Caco-2 (cell line): ENCODE results near the gene PFDN2. TPM values are rescaled to one million over a fixed set of nuclear protein-coding genes. Genes with fewer than 3 reads are reported as not detected.

Source experiments
- BruUV-seq: library from RNA; stranded (reverse); fragments of 400-500 nt; replicated peaks from 2 replicates; lab custom pipeline; 2021; lab: Mats Ljungman, UMichigan
- CTCF ChIA-PET: fragments of 300-600 bp; sonication (Branson Sonifier 250); formaldehyde crosslinking; loops from one replicate; lab custom pipeline; 2022; ENCODE audit warnings: antibody characterized with exemption; lab: Charles Lee
- POLR2A ChIA-PET: fragments of 300-600 bp; sonication (Branson Sonifier 250); formaldehyde crosslinking; loops from one replicate; lab custom pipeline; 2022; ENCODE audit warnings: antibody characterized with exemption; lab: Charles Lee
- DNase-seq, 2 experiments: peaks; one replicate each; pipeline versions ENCODE4 v3.0.0 to v3.0.0-alpha.2; 2020 to 2022
- H3K27me3 ChIP-seq: replicated peaks from 2 replicates; pipeline ENCODE4 v1.6.0; 2011; ENCODE audit warnings: low read length; ENCODE audit not compliant: control insufficient read depth, insufficient read depth
- H3K36me3 ChIP-seq: 2 replicates; pipeline ENCODE4 v1.5.1; 2011; ENCODE audit warnings: low read length; ENCODE audit not compliant: control insufficient read depth, insufficient read depth
- H3K4me1 ChIP-seq: fragments of 250-450 bp; sonication (Bioruptor Pico); 2 replicates; pipeline ENCODE4 v1.5.1; 2020; ENCODE audit warnings: mild to moderate bottlenecking
- H3K4me3 ChIP-seq: 2 replicates; pipeline ENCODE4 v1.5.1; 2011; ENCODE audit warnings: low read depth, mild to moderate bottlenecking, control low read depth, low read length
- H3K9me3 ChIP-seq: fragments of 250-450 bp; sonication (Bioruptor Pico); 2 replicates; pipeline ENCODE4 v1.5.1; 2020; ENCODE audit warnings: mild to moderate bottlenecking, moderate library complexity
- H3K27ac Mint-ChIP-seq: one replicate; pipeline ENCODE4 v1.8.0; 2022; ENCODE audit warnings: mixed read lengths; ENCODE audit not compliant: unreplicated experiment
- H3K27me3 Mint-ChIP-seq: one replicate; pipeline ENCODE4 v1.8.0; 2022; ENCODE audit warnings: mixed read lengths; ENCODE audit not compliant: insufficient read depth, unreplicated experiment
- H3K36me3 Mint-ChIP-seq: one replicate; pipeline ENCODE4 v1.8.0; 2022; ENCODE audit warnings: mild to moderate bottlenecking, mixed read lengths; ENCODE audit not compliant: insufficient read depth, unreplicated experiment
- H3K4me1 Mint-ChIP-seq: one replicate; pipeline ENCODE4 v1.8.0; 2022; ENCODE audit warnings: low read depth, mixed read lengths; ENCODE audit not compliant: unreplicated experiment
- H3K4me3 Mint-ChIP-seq: one replicate; pipeline ENCODE4 v1.8.0; 2022; ENCODE audit warnings: mild to moderate bottlenecking, moderate library complexity, mixed read lengths; ENCODE audit not compliant: unreplicated experiment
- H3K9me3 Mint-ChIP-seq: one replicate; pipeline ENCODE4 v1.8.0; 2022; ENCODE audit warnings: mixed read lengths; ENCODE audit not compliant: unreplicated experiment
- CTCF ChIP-seq, 2 experiments: fragments of 200-600 bp in 1 of 2; IDR thresholded peaks; 1 replicate in 1 of 2; 2 replicates in 1 of 2; pipeline versions ENCODE4 v1.5.1 to v1.8.0; 2011 to 2022; ENCODE audit warnings: antibody characterized with exemption in 1 of 2, control low read depth in 1 of 2, inconsistent platforms in 1 of 2, low read depth in 1 of 2, low read length in 1 of 2, mild to moderate bottlenecking in 1 of 2, moderate library complexity in 1 of 2; ENCODE audit not compliant: insufficient read depth in 1 of 2, severe bottlenecking in 1 of 2, unreplicated experiment in 1 of 2
- intact Hi-C: fragments of 100-400 bp; cut with micrococcal nuclease; formaldehyde crosslinking; loops from one replicate; pipeline ENCODE4 v1.10.0; 2022; ENCODE audit not compliant: unreplicated experiment
- total RNA-seq: library from RNA; stranded (reverse); gene quantifications from 2 replicates; pipeline ENCODE4 v1.2.3, GENCODE V29; 2022

PFDN2 gene
- total RNA-seq, 1 experiment from 2014 or later, result 88.0 TPM

DNA sequence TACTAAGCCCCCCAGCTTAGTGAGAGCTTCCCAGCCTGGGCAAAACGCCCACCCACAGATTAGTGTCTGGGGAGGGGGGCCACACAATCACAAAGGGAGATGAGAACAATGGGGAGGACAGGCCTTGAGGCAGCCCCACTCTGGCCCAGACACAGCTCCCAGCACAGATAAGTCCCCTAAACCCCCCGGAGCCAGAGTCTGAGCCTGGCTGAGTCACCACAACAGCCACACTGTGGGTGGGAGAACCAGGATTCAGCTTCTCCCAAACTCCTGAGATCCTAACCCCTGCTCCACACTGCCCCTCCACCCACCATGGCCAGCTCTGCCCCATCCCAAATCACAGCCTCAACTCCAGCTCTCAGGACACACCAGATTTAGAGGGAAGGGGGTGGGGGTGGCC is 32.7 kb downstream of the PFDN2 start:
- DNase-seq, result no peak
- Histone ChIP-seq H3K27me3 (no peaks in the 10 kb centered on the region), H3K9me3 (no peaks in the 10 kb centered on the region), H3K4me3 (no peak overlapping the region), H3K36me3 (no peaks in the 10 kb centered on the region), H3K4me1 (peaks cover 46% of the 10 kb centered on the region)
- ChIA-PET POLR2A (no interaction called here), CTCF (interaction anchor here (0.7 to 3.3 kb wide), 2 partner anchors 12 to 244 kb away, joined by 4 to 15 read pairs; partner anchors contain the start of gene KLHDC9)
- Mint-ChIP-seq H3K27me3 (no peaks in the 10 kb centered on the region), H3K36me3 (peaks cover 7% of the 10 kb centered on the region), H3K4me3 (no peak overlapping the region), H3K9me3 (no peaks in the 10 kb centered on the region), H3K27ac (peak overlapping the region; percentile 67), H3K4me1 (peaks cover 37% of the 10 kb centered on the region)
- BruUV-seq, result no TSS peak
- intact Hi-C loops, result no loop called here
- TF ChIP-seq CTCF (IDR thresholded peaks at IDR 0.05; ENCODE audit: insufficient read depth in 1 of 2, low read depth in 1 of 2, low read length in 1 of 2, severe bottlenecking in 1 of 2, unreplicated experiment in 1 of 2), result no peak

- H3K27ac Mint-ChIP-seq, result peak overlapping the region; percentile 67
- H3K9me3 ChIP-seq, result no peaks in the 10 kb centered on the region
- peak overlapping the region; percentile 26 for H3K4me3 Mint-ChIP-seq
- no peaks in the 10 kb centered on the region for H3K27me3 Mint-ChIP-seq
- H3K36me3 Mint-ChIP-seq, result peaks cover 7% of the 10 kb centered on the region
- H3K4me3 ChIP-seq, result no peak overlapping the region
- no peaks in the 10 kb centered on the region for H3K36me3 ChIP-seq
- ChIA-PET CTCF (interaction anchor here (1.0 to 3.3 kb wide), 2 partner anchors 13 kb away, joined by 3 to 15 read pairs; partner anchors contain the start of gene KLHDC9), POLR2A (interaction anchor here (1.9 kb wide), 1 partner anchor 39 kb away, joined by 10 read pairs; the partner anchor contains the start of gene USF1)
- DNase-seq, result no peak
- peaks cover 37% of the 10 kb centered on the region for H3K4me1 Mint-ChIP-seq
- H3K9me3 Mint-ChIP-seq, result no peaks in the 10 kb centered on the region
- H3K4me1 ChIP-seq, result peaks cover 47% of the 10 kb centered on the region
- no TSS peak for BruUV-seq
- H3K27me3 ChIP-seq, result no peaks in the 10 kb centered on the region
- intact Hi-C loops, result no loop called here
- no peak for TF ChIP-seq CTCF (IDR thresholded peaks at IDR 0.05; ENCODE audit: insufficient read depth in 1 of 2, low read depth in 1 of 2, low read length in 1 of 2, severe bottlenecking in 1 of 2, unreplicated experiment in 1 of 2)
These were observed 33.2 kb downstream of the PFDN2 start for GRCh38 chr1:161084597-161084988.

DNA sequence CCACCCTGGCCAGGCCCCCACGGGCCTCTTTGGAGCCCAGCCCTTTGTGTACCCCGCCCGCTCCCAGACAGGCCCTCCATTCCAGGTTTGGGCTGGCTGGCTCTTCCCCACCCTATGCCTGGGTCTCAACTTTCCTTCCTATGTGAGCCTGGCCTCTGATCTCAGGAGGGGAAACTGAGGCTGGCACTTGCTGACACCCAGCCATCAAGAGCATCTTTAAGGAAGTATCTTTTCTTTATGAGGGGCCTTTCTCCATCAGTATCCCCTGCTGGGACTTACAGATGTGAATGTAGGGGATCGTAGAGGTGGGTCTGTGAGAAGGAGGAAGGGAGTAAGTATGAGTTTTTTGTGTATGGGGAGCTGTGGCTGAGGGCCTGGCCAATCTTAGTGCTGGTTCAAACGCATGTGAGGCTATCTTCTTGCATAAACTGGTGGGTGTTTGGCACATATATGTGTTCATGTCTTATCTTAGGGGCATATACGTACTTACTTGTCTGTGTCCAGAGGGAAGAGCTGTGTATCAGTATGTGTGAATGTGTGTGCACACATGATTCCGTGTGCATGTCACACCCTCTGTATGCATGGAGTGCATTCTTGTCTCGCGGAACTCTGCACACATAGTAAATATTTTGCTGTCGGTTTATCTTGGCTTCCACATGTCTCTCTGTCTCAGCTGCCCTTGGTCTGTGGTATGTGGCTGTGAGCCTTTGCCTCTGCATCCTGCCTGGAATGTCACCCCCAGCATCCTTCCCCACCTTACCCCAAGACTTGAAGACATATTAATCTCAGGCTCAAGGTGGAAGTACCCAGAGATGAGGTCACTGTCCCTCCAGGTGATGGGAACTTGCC is 33.9 kb downstream of the PFDN2 start:
- POLR2A ChIA-PET, result interaction anchor here (0.6 to 1.9 kb wide), 3 partner anchors 38 to 180 kb away, joined by 4 to 10 read pairs (median 5); partner anchors contain the start of genes F11R and USF1
- Mint-ChIP-seq H3K27ac (peak overlapping the region; percentile 67), H3K9me3 (no peaks in the 10 kb centered on the region), H3K36me3 (peaks cover 7% of the 10 kb centered on the region), H3K4me3 (peak overlapping the region; percentile 26), H3K4me1 (peaks cover 37% of the 10 kb centered on the region), H3K27me3 (no peaks in the 10 kb centered on the region)
- CTCF ChIA-PET, result interaction anchor here (1.0 to 3.3 kb wide), 2 partner anchors 12 to 13 kb away, joined by 3 to 15 read pairs; partner anchors contain the start of gene KLHDC9
- no peaks in the 10 kb centered on the region for H3K9me3 ChIP-seq
- peak in 1 of 2 experiments; percentile 24 for DNase-seq
- TF ChIP-seq CTCF (IDR thresholded peaks at IDR 0.05; ENCODE audit: insufficient read depth in 1 of 2, low read depth in 1 of 2, low read length in 1 of 2, severe bottlenecking in 1 of 2, unreplicated experiment in 1 of 2), result no peak
- peaks cover 43% of the 10 kb centered on the region for H3K4me1 ChIP-seq
- intact Hi-C loops, result no loop called here
- no peaks in the 10 kb centered on the region for H3K27me3 ChIP-seq
- BruUV-seq, result TSS peak; percentile 84
- no peak overlapping the region for H3K4me3 ChIP-seq
- H3K36me3 ChIP-seq, result no peaks in the 10 kb centered on the region
